ENCODE results near the gene MRAS.

The MRAS gene

DNA sequence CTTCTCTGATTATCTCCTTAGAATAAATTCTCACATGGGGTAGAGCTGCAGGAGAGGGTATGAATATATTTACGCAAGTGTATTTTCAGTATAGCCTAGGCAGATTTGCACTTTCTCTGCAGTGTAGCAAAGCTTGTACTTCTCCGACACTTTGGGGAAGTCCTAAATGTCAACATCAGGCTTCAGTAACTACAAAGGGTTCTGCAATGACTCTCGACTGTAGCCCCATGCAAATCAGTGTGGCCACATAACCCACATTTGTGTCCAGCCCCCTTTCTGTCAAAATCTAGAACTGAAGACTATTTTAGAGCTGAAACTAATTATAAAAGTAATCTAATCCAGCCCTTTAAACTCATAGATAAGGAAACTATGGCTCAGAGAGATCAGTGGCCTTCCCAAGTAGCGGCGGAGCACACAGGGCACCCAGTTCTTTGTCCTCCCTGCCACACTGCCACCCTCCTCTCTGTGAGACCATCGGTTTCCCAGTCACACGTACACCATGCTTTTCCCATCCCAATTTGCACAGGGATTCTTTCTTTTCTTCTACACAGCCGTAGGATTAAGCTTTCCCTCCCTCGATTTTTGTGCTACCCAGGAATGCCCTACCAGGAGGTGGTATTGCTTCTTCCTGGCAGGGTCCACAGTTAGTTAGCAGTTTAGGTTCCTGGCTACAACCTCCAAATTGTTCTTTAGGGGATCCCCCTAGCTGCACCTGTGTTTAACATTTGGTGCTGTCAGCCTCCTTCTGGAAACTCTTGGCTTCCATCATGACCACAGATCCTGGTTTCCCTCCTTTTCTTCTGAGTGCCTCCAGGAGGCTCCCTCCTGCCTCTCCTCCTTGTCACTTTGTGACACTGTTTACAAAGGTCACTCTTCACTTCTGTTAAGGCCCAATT lies 22.9 kb downstream of the MRAS start:
- no peak overlapping the region for H3K4me2 ChIP-seq (ENCODE audit: low read length)
- peaks cover 3% of the 10 kb centered on the region for H3K79me2 ChIP-seq
- no peaks in the 10 kb centered on the region for H3K36me3 ChIP-seq (ENCODE audit: control insufficient read depth, insufficient read depth, low read length)
- no peak overlapping the region for H2AFZ ChIP-seq
- H3K4me1 ChIP-seq, result no peaks in the 10 kb centered on the region
- no peak overlapping the region for H3K27ac ChIP-seq
- H3K9ac ChIP-seq, result no peak overlapping the region
- TF ChIP-seq CTCF (IDR thresholded peaks at IDR 0.05), result no peak
- H3K4me3 ChIP-seq (ENCODE audit: low read depth, low read length), result no peak overlapping the region
- H3K27me3 ChIP-seq (ENCODE audit: control insufficient read depth, insufficient read depth, low read length), result no peaks in the 10 kb centered on the region
- H3K9me3 ChIP-seq (ENCODE audit: control insufficient read depth, low read length), result no peaks in the 10 kb centered on the region

- H3K9ac ChIP-seq, result no peak overlapping the region
- H3K4me2 ChIP-seq (ENCODE audit: low read length), result no peak overlapping the region
- TF ChIP-seq CTCF (IDR thresholded peaks at IDR 0.05), result no peak
- H3K9me3 ChIP-seq (ENCODE audit: control insufficient read depth, low read length), result no peaks in the 10 kb centered on the region
- no peaks in the 10 kb centered on the region for H3K4me1 ChIP-seq
- no peak overlapping the region for H3K4me3 ChIP-seq (ENCODE audit: low read depth, low read length)
- no peaks in the 10 kb centered on the region for H3K27me3 ChIP-seq (ENCODE audit: control insufficient read depth, insufficient read depth, low read length)
- H3K79me2 ChIP-seq, result no peaks in the 10 kb centered on the region
- no peak overlapping the region for H2AFZ ChIP-seq
- no peaks in the 10 kb centered on the region for H3K36me3 ChIP-seq (ENCODE audit: control insufficient read depth, insufficient read depth, low read length)
- no peak overlapping the region for H3K27ac ChIP-seq
Observed at GRCh38 chr3:138373087-138373735, 24.8 kb downstream of the MRAS start.

GRCh38 chr3:138373736-138374094 lies 25.3 kb downstream of the MRAS start:
- Histone ChIP-seq H3K27ac (no peak overlapping the region), H2AFZ (no peak overlapping the region), H3K4me1 (no peaks in the 10 kb centered on the region), H3K9ac (no peak overlapping the region), H3K4me2 (ENCODE audit: low read length) (no peak overlapping the region), H3K4me3 (ENCODE audit: low read depth, low read length) (no peak overlapping the region), H3K79me2 (no peaks in the 10 kb centered on the region), H3K27me3 (ENCODE audit: control insufficient read depth, insufficient read depth, low read length) (no peaks in the 10 kb centered on the region), H3K9me3 (ENCODE audit: control insufficient read depth, low read length) (no peaks in the 10 kb centered on the region), H3K36me3 (ENCODE audit: control insufficient read depth, insufficient read depth, low read length) (no peaks in the 10 kb centered on the region)
- no peak for TF ChIP-seq CTCF (IDR thresholded peaks at IDR 0.05)

DNA sequence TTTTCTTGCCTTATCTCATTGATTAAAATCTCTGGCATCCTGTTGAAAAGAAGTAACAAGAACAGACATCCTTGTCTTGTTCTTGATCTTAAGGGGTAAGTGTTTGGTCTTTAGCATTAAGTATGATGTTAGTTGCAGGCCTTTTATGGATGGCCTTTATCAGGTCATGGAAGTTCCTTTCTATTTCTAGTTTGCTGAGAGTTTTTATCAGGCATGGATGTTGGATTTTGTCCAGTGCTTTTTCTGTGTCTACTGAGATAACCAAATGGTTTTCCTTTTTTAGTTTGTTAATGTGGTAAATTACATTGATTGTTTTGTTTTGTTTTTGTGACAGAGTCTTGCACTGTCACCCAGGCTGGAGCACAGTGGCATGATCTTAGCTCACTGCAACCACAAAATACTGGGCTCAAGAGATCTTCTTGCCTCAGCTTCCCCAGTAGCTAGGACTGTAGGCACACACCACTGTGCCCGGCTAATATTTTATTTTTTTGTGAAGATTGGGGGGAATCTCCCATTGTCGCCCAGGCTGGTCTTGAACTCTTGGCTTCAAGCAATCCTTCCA lies 26.3 kb downstream of the MRAS start:
- Histone ChIP-seq H3K4me3 (ENCODE audit: low read depth, low read length) (no peak overlapping the region), H3K4me2 (ENCODE audit: low read length) (no peak overlapping the region), H3K4me1 (no peaks in the 10 kb centered on the region), H3K27me3 (ENCODE audit: control insufficient read depth, insufficient read depth, low read length) (no peaks in the 10 kb centered on the region), H3K9ac (no peak overlapping the region), H3K9me3 (ENCODE audit: control insufficient read depth, low read length) (no peaks in the 10 kb centered on the region), H2AFZ (no peak overlapping the region), H3K36me3 (ENCODE audit: control insufficient read depth, insufficient read depth, low read length) (no peaks in the 10 kb centered on the region), H3K79me2 (no peaks in the 10 kb centered on the region), H3K27ac (no peak overlapping the region)
- no peak for TF ChIP-seq CTCF (IDR thresholded peaks at IDR 0.05)

Data from parathyroid adenoma (tissue), 2 donors.